ENCODE data around the gene C21orf91.

C21orf91 gene

DNA sequence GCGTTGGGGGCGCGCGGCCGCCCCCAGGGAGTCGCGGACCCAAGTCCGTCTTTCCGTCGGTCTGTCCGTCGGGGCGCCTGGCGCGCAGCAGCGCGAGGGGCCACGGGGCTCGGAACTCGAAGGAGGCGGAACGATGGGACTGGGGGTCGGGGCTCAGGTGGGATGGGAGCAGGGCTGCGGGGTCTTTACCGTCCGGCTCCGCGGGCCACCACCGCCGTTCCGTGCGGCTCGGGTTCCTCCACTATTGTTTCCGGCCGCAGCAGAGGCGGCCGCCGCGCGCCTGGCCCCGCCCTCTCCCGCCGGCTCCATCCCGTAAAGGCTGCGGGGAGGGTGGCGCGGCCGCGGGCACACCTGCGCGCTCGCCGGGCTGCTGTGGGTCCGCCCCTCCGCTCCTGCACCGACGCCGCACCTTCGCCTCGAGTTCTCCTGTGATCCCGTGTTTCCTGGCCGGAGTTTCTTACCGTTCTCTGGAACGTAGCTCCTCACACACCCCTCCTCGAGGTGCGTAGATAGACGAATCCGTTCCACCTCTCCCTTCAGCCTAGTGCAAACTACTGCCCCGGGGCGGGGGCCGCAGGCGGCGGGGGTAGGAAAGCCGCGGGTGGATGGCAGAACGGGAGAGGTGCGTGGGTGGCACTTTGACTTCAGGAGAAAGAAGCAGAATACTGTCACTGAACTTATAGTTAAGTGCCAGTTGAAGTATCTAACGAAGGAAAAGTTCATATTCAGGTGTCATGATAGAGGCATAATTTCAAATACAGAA is at the start of gene C21orf91:
TSS of gene C21orf91 (minus strand) at position 243 of the 763 bp plus-strand sequence. CDS start 1,038 bp downstream, outside the sequence.
- Histone ChIP-seq H3K9ac (ENCODE audit: low read length) (peak within 1 kb of the TSS; percentile 93), H3K9me3 (ENCODE audit: control insufficient read depth, low read length) (no peaks in the 10 kb centered on the region)

DNA sequence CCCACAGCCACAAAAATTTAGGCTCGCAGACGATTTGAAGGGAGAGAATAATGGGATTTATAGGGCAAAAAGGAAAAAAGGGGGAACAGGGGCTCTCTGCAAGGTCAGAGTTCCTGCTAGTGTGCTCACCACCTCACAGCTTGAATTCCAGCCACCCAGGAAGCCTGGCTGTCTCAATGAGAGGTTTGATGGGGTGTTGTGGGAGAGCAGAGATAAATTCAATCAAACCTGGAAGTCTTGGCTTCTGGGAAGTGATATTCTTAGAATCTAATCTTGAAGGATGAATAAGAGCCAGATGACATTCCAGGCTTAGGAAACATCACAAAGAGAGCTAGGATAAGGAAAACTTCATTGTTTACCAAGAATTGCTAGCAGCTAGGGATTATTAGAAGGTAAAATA is 47.4 kb upstream of the C21orf91 start:
- H3K9ac ChIP-seq (ENCODE audit: low read length), result no peak overlapping the region
- H3K36me3 ChIP-seq (ENCODE audit: control insufficient read depth, insufficient read depth, low read length), result no peaks in the 10 kb centered on the region
- H3K4me3 ChIP-seq (ENCODE audit: low read length), result no peak overlapping the region
- H3K9me3 ChIP-seq (ENCODE audit: control insufficient read depth, low read length), result no peaks in the 10 kb centered on the region
- no peaks in the 10 kb centered on the region for H3K4me1 ChIP-seq (ENCODE audit: control insufficient read depth, insufficient read depth, low read length)
- H3K27me3 ChIP-seq (ENCODE audit: control insufficient read depth, insufficient read depth, low read length), result no peaks in the 10 kb centered on the region

More for the DNA sequence above, at the start of gene C21orf91:
- no peaks in the 10 kb centered on the region for H3K36me3 ChIP-seq (ENCODE audit: control insufficient read depth, insufficient read depth, low read length)
- peaks cover 3% of the 10 kb centered on the region for H3K4me1 ChIP-seq (ENCODE audit: control insufficient read depth, insufficient read depth, low read length)
- peak within 1 kb of the TSS; percentile 47 for H3K4me3 ChIP-seq (ENCODE audit: low read length)
- H3K27me3 ChIP-seq (ENCODE audit: control insufficient read depth, insufficient read depth, low read length), result no peaks in the 10 kb centered on the region

DNA sequence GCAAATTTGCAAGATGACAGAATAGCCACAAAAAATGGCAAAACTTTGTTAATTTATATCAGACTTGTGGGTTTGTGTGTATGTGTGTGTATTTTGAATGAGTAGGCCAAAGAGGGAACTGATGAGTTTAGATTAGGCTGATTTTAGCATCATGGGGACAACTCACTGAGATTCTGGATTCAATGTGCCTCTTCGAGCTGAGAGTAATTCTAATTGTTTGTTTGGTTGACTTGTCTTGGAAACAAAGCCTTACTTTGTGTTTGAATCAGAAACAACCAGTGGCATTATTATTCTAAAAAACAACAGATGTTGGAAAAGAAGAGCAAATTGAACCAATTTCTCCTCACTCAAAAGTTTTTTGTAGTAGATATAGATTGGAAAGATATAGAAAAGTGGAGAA is 40.5 kb upstream of the C21orf91 start:
- Histone ChIP-seq H3K9me3 (ENCODE audit: control insufficient read depth, low read length) (no peaks in the 10 kb centered on the region), H3K9ac (ENCODE audit: low read length) (no peak overlapping the region), H3K4me1 (ENCODE audit: control insufficient read depth, insufficient read depth, low read length) (no peaks in the 10 kb centered on the region), H3K36me3 (ENCODE audit: control insufficient read depth, insufficient read depth, low read length) (no peaks in the 10 kb centered on the region), H3K27me3 (ENCODE audit: control insufficient read depth, insufficient read depth, low read length) (no peaks in the 10 kb centered on the region), H3K4me3 (ENCODE audit: low read length) (no peak overlapping the region)

DNA sequence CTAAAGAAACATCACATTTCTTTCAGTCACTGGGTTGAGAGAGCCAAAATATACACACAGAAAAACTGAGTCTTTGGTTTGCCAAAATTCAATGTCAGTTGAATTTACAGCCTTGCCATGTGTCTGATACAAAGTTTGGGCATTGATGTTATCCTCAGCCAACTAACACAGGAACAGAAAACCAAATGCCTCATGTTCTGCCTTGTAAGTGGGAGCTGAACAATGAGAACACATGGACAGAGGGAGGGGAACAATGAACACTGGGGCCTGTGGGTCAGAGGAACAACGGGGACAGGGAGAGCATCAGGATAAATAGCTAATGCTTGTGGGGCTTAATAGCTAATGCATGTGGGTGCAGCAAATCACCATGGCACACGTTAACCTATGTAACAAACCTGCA is 39.6 kb upstream of the C21orf91 start:
- Histone ChIP-seq H3K4me3 (ENCODE audit: low read length) (no peak overlapping the region), H3K27me3 (ENCODE audit: control insufficient read depth, insufficient read depth, low read length) (no peaks in the 10 kb centered on the region)

DNA sequence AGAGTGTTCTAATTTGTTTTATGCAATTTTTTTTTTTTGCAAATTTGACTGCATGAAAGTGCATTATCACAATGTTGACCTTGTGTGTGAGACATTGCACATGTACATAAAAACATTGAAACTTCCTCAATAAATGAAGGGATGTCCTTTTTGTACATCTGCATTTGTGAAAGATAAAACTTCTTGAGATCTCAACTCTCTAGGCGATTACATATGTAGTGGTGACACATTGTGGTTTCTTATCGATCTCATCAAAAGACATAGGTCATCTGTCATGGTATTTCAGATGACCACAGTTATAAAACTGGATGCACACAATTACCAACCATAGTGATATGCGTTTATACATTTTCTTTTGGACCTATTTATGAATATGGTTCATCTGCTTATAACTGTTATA is 35.6 kb upstream of the C21orf91 start:
- H3K27me3 ChIP-seq (ENCODE audit: control insufficient read depth, insufficient read depth, low read length), result no peaks in the 10 kb centered on the region
- no peaks in the 10 kb centered on the region for H3K9me3 ChIP-seq (ENCODE audit: control insufficient read depth, low read length)
- H3K4me3 ChIP-seq (ENCODE audit: low read length), result no peak overlapping the region
- no peaks in the 10 kb centered on the region for H3K4me1 ChIP-seq (ENCODE audit: control insufficient read depth, insufficient read depth, low read length)
- H3K9ac ChIP-seq (ENCODE audit: low read length), result no peak overlapping the region
- no peaks in the 10 kb centered on the region for H3K36me3 ChIP-seq (ENCODE audit: control insufficient read depth, insufficient read depth, low read length)

More for the DNA sequence above, 39.6 kb upstream of the C21orf91 start:
- no peaks in the 10 kb centered on the region for H3K9me3 ChIP-seq (ENCODE audit: control insufficient read depth, low read length)
- H3K9ac ChIP-seq (ENCODE audit: low read length), result no peak overlapping the region
- no peaks in the 10 kb centered on the region for H3K4me1 ChIP-seq (ENCODE audit: control insufficient read depth, insufficient read depth, low read length)
- H3K36me3 ChIP-seq (ENCODE audit: control insufficient read depth, insufficient read depth, low read length), result no peaks in the 10 kb centered on the region

DNA sequence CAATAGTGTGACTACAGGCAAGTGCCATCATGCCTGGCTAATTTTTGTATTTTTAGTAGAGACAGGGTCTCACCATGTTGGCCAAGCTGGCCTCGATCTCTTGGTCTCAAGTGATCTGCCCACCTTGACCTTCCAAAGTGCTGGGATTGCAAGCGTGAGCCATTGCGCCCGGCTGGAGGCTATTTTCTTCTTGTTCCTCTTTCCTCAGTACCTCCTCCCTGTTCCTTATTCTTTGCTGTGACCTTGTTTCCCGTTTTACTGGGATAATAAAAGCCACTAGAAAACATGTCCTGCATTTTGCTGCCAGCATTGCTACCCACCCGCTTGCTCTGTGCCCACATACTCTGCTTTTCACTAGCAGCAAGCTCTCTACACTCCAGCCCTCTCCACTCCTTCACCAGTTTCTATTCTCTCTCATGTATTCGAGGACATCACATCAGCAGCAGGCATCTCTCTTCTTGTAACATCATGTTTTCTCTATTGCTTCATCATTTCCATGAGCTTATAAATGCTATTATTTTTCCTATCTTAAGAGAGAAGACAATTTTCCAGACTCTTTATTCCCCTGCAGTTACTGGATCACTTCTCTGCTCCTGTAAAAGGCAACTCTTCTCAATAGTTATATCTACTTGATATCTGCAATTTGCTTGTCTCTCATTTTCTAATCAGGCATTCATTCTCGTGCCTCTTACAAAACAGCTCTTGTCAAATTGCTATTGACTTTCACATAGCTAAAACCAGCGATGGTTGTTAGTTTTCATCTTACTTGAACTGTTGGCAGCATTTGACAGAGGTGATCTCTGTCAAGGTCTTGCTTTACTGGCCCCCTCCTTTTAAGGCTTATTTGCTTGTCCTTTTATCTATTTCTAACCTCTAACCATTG is 34.5 kb upstream of the C21orf91 start:
- no peak overlapping the region for H3K4me3 ChIP-seq (ENCODE audit: low read length)
- no peak overlapping the region for H3K9ac ChIP-seq (ENCODE audit: low read length)
- H3K27me3 ChIP-seq (ENCODE audit: control insufficient read depth, insufficient read depth, low read length), result no peaks in the 10 kb centered on the region
- no peaks in the 10 kb centered on the region for H3K9me3 ChIP-seq (ENCODE audit: control insufficient read depth, low read length)
- no peaks in the 10 kb centered on the region for H3K4me1 ChIP-seq (ENCODE audit: control insufficient read depth, insufficient read depth, low read length)
- no peaks in the 10 kb centered on the region for H3K36me3 ChIP-seq (ENCODE audit: control insufficient read depth, insufficient read depth, low read length)

DNA sequence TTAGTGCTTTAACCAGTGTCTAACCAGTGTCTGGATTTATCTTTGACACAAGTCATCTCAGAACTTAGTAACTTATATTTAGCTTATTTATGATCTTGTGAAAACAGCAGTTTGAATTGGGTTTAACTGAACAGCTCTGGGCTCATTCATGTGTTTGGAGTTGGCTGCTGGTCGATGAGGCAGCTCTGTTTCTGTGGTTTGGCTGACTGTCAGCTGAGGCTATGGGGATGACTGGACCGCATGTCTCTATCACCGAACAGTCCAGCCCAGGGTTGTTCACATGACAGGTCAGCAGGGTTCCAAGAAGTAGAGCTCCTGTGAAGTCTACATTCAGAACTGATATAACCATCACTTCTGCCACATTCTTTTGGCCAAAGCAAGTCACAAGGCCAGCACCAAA is 29.1 kb upstream of the C21orf91 start:
- H3K4me1 ChIP-seq (ENCODE audit: control insufficient read depth, insufficient read depth, low read length), result no peaks in the 10 kb centered on the region
- H3K9me3 ChIP-seq (ENCODE audit: control insufficient read depth, low read length), result no peaks in the 10 kb centered on the region
- no peak overlapping the region for H3K4me3 ChIP-seq (ENCODE audit: low read length)
- H3K9ac ChIP-seq (ENCODE audit: low read length), result no peak overlapping the region
- no peaks in the 10 kb centered on the region for H3K27me3 ChIP-seq (ENCODE audit: control insufficient read depth, insufficient read depth, low read length)
- H3K36me3 ChIP-seq (ENCODE audit: control insufficient read depth, insufficient read depth, low read length), result no peaks in the 10 kb centered on the region

DNA sequence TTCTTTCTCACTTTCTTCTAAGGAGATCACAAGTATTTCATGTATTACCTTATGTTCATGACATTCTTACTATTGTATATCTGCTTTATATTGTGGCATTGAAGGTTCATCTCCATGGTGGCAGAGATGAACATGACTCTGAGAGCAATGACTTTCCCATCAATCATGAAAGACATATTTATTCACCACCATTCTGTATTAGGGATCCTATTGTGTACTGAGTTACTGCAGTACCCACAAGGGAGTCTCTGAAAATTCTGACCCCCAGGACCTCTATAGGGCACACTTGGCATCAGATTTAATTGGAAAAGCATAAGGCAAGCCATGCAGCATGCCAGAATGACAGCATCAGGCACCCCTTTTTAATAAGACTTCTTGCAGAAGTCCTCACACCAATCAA is 21.9 kb upstream of the C21orf91 start:
- Histone ChIP-seq H3K36me3 (ENCODE audit: control insufficient read depth, insufficient read depth, low read length) (no peaks in the 10 kb centered on the region), H3K4me1 (ENCODE audit: control insufficient read depth, insufficient read depth, low read length) (no peaks in the 10 kb centered on the region), H3K27me3 (ENCODE audit: control insufficient read depth, insufficient read depth, low read length) (no peaks in the 10 kb centered on the region), H3K9me3 (ENCODE audit: control insufficient read depth, low read length) (no peaks in the 10 kb centered on the region), H3K9ac (ENCODE audit: low read length) (no peak overlapping the region), H3K4me3 (ENCODE audit: low read length) (no peak overlapping the region)

DNA sequence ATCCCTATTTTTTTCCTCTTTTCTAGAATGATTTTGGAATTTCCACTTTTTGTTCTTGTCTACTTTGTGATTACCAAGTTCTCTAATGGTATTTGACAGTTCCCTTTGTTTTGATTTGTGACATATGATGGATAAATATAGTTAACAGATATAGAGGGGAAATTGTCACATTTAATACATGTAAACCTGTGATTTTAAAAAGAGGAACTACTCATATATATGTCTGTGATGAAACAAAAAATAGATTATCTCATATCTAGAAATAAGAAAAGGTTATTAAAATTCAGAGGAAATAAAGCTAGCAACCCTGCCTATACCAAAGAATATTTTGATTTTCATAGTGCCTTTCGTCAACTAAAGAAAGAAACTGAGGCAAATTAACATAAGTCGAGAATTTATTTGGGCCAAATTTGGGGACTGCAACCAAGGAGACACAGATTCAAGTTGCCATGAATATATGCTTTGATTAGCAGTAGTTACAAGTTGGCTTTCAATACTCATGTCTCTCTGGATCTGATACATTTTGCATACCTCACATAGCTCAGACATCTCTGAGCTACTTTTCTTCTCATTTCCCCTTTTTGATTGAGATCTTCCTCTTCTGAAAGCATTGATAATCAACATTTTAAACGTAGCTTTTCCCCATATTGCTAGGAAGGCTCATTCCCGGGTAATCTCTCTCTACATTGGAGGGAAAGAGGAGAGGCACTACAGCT is 15.6 kb upstream of the C21orf91 start:
- Histone ChIP-seq H3K9ac (ENCODE audit: low read length) (no peak overlapping the region), H3K27me3 (ENCODE audit: control insufficient read depth, insufficient read depth, low read length) (no peaks in the 10 kb centered on the region), H3K4me3 (ENCODE audit: low read length) (no peak overlapping the region)

DNA sequence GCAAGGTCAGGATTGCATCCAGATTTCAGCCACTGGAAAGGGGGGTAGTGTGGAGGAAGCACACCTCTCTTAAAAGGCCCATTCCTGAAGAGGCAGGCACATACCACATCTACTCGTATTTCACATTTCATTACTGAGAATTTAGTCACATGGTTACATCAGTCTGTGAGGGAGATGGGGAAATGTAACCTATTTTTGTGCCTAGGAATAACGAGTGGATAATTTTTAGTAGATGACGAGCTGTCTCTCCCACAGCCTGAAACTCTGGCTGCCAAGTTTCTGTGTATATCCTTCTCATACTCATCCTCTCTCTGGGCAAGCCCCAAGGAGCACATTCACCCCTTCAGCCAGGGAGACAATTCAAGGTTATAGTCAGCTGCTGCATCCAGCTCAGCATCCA is 10.3 kb upstream of the C21orf91 start:
- no peaks in the 10 kb centered on the region for H3K27me3 ChIP-seq (ENCODE audit: control insufficient read depth, insufficient read depth, low read length)
- H3K4me1 ChIP-seq (ENCODE audit: control insufficient read depth, insufficient read depth, low read length), result no peaks in the 10 kb centered on the region
- no peak overlapping the region for H3K9ac ChIP-seq (ENCODE audit: low read length)
- H3K36me3 ChIP-seq (ENCODE audit: control insufficient read depth, insufficient read depth, low read length), result no peaks in the 10 kb centered on the region
- no peak overlapping the region for H3K4me3 ChIP-seq (ENCODE audit: low read length)
- H3K9me3 ChIP-seq (ENCODE audit: control insufficient read depth, low read length), result no peaks in the 10 kb centered on the region

More for the DNA sequence above, 15.6 kb upstream of the C21orf91 start:
- Histone ChIP-seq H3K9me3 (ENCODE audit: control insufficient read depth, low read length) (no peaks in the 10 kb centered on the region), H3K36me3 (ENCODE audit: control insufficient read depth, insufficient read depth, low read length) (no peaks in the 10 kb centered on the region), H3K4me1 (ENCODE audit: control insufficient read depth, insufficient read depth, low read length) (no peaks in the 10 kb centered on the region)

DNA sequence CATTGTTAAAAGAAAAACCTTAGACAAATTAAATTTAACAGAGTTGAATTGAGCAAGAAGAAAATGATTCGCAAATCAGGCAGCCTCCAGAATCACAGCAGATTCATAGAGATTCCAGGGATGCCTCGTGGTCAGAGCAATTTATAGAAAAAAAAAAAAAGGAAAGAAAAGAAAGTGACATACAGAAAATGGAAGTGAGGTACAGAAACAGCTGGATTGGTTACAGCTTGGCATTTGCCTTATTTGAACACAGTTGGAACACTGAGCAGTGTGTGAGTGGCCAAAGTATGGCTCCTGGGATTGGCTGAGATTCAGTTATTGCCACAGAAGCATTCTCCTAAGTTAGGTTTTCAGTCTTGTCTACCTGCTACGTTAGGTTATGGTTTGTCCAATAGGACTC is 9.1 kb upstream of the C21orf91 start:
- Histone ChIP-seq H3K9me3 (ENCODE audit: control insufficient read depth, low read length) (no peaks in the 10 kb centered on the region), H3K27me3 (ENCODE audit: control insufficient read depth, insufficient read depth, low read length) (no peaks in the 10 kb centered on the region), H3K9ac (ENCODE audit: low read length) (no peak overlapping the region), H3K4me3 (ENCODE audit: low read length) (no peak overlapping the region), H3K4me1 (ENCODE audit: control insufficient read depth, insufficient read depth, low read length) (no peaks in the 10 kb centered on the region), H3K36me3 (ENCODE audit: control insufficient read depth, insufficient read depth, low read length) (no peaks in the 10 kb centered on the region)

DNA sequence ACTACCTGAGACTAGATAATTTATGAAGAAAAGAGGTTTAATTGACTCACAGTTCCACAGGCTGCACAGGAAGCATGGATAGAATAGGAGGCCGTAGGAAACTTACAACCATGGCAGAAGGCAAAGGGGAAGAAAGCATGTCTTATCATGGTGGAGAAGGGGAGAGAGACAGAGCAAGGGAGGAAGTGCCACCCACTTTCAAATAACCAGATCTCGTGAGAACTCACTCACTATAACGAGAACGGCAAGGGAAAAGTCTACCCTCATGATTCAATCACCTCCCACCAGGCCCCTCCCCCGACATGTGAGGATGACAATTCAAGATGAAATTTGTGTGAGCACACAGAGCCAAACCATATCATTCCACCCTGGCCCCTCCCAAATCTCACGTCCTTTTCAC is 4.7 kb upstream of the C21orf91 start:
- Histone ChIP-seq H3K36me3 (ENCODE audit: control insufficient read depth, insufficient read depth, low read length) (no peaks in the 10 kb centered on the region), H3K4me3 (ENCODE audit: low read length) (no peak overlapping the region), H3K4me1 (ENCODE audit: control insufficient read depth, insufficient read depth, low read length) (peaks cover 3% of the 10 kb centered on the region), H3K9ac (ENCODE audit: low read length) (no peak overlapping the region), H3K27me3 (ENCODE audit: control insufficient read depth, insufficient read depth, low read length) (no peaks in the 10 kb centered on the region), H3K9me3 (ENCODE audit: control insufficient read depth, low read length) (no peaks in the 10 kb centered on the region)
